AG04449 (cell line): ENCODE results near the gene VAV2.

ENCODE experiments used
- CTCF ChIA-PET: fragments of 350-600 bp; formaldehyde crosslinking; extraction: SDS; loops from one replicate; lab custom pipeline; 2021; ENCODE audit warnings: antibody characterized with exemption; lab: Yijun Ruan, JAX
- POLR2A ChIA-PET: fragments of 400-600, 350-600 bp; formaldehyde crosslinking; extraction: SDS; loops from one replicate; lab custom pipeline; 2020; ENCODE audit warnings: antibody characterized with exemption, inconsistent platforms; lab: Yijun Ruan, JAX
- DNase-seq: peaks from one replicate; pipeline ENCODE4 v3.0.0-alpha.2; 2010; ENCODE audit warnings: low read depth, low spot score
- H3K4me3 ChIP-seq: 2 replicates; pipeline ENCODE4 v1.5.1; 2011; ENCODE audit warnings: low read depth, mild to moderate bottlenecking, control low read depth, low read length
- CTCF ChIP-seq: IDR thresholded peaks from one replicate; pipeline ENCODE4 v1.5.1; 2011; ENCODE audit warnings: mild to moderate bottlenecking, moderate library complexity, low read length, control low read depth, inconsistent platforms; ENCODE audit not compliant: insufficient read depth; ENCODE audit errors: missing control alignments

The VAV2 gene

DNA sequence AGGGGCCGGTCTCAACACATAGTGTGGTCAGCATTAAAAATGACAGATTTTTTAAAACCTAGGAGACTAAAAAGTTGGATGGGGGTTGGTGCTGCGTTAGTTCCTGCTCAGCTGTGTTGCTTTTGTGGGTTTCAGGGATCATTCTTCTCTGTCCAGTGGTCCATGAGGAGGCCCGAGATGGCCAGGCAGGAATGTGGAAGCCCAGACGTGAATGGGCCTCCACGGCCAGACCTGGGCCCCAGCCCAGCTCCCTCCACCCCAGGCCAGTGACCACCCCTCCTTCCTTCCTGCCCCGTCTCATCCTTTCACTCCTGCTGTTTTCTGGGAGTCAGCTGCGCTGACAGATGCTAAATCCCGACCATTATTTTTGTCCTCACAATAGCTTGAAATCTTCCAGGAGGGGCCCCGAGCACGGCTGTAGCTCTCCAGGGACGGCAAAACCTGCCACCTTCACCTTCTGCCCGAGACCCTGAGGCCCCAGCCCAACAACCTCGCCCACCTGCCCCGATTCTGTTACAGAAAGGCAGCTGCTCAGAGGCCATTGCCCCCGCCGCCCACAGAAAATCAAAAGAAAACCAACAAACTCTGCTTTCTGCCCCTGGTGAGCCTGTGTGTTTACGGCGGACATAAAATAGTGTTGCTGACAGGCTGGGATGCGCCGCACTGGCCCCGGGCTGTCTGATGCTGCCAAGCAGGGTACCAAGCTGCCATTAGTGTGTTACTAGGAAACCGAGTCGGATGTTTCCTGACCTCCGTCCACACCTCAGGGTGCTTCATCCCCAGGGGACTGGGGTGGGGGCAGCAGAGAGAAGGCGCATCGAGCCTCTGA, 170.3 kb downstream of the VAV2 start:
- ChIA-PET POLR2A (no interaction called here), CTCF (interaction anchor here (2.6 kb wide), 1 partner anchor 173 kb away, joined by 9 read pairs; no protein-coding TSS in a partner anchor)
- TF ChIP-seq CTCF = no peak
- H3K4me3 ChIP-seq = no peak overlapping the region
- DNase-seq = no peak

DNA sequence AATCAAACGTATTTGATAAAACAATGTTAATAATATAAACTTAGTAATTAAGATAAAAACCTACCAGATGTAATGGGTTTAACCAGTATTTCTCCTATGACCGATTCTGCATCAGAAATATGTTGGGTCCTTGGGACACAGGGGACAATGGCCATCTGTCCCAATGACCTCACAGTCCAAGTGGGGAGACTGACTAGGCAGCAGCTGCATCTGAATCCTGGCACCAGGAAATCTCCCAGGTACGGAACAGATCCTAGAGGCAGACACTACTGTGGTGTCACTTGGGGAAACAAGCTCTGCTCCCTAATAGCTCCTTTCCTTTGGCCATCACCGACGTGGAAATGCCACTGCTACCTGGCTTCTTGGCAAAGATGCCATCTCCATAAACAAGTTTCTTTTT, 172.2 kb downstream of the VAV2 start:
- TF ChIP-seq CTCF = no peak
- H3K4me3 ChIP-seq = no peak overlapping the region
- ChIA-PET CTCF (interaction anchor here (0.6 to 2.6 kb wide), 3 partner anchors 26 to 174 kb away, joined by 3 to 9 read pairs (median 5); no protein-coding TSS in a partner anchor), POLR2A (no interaction called here)
- DNase-seq = no peak

DNA sequence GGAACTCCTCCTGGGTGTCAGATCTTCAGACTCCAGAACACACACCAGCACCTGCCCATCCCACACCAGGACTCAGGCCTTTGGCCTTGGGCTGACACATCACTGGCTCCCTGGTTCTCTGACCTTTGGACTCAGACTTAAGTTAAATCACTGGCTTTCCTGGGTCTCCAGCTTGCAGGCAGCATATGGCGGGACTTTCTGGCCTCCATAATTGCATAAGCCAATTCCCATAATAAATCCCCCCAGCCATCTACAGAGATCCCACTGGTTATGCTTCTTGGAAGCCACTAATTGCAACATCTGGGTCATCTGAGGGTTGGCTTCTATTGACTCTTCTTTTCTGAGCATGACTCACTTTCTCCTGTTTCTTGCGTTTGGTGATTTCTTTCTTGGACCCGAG, 173.7 kb downstream of the VAV2 start:
- CTCF ChIA-PET = interaction anchor here (4.0 kb wide), 1 partner anchor 176 kb away, joined by 21 read pairs; no protein-coding TSS in a partner anchor

DNA sequence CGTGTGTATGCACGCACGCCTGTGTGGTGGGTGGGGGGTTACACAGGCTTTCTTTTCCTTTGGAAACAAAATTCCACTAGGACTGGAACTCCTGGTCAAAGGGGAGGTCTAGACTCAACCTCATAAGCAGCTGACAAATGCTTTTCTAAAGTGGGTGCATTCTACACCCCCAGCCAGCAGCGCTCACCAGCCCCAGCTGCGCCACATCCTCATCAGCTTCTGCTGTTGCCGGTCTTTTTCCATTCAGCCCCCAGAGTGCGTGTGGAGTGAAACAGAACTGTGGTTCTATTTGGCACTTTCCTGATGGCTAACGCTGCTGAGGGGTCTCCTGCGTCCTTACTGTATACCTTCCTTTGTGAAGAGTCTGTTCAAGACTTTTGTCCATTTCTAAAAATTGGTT, 176.3 kb downstream of the VAV2 start:
- TF ChIP-seq CTCF = no peak
- ChIA-PET POLR2A (no interaction called here), CTCF (interaction anchor here (1.1 to 4.0 kb wide), 2 partner anchors 10 to 178 kb away, joined by 5 to 21 read pairs; no protein-coding TSS in a partner anchor)
- no peak overlapping the region for H3K4me3 ChIP-seq
- DNase-seq = no peak

More for the DNA sequence above, 173.7 kb downstream of the VAV2 start:
- TF ChIP-seq CTCF = no peak
- POLR2A ChIA-PET = no interaction called here
- H3K4me3 ChIP-seq = no peak overlapping the region
- no peak for DNase-seq

- no peak for TF ChIP-seq CTCF
- no peak overlapping the region for H3K4me3 ChIP-seq
- no peak for DNase-seq
- ChIA-PET POLR2A (no interaction called here), CTCF (interaction anchor here (1.0 to 4.0 kb wide), 2 partner anchors 33 to 180 kb away, joined by 3 to 21 read pairs; no protein-coding TSS in a partner anchor)
Observed at GRCh38 chr9:133814586-133815208, 177.4 kb downstream of the VAV2 start.
